GM12878 (cell line): ENCODE data around the gene LAMA5. TPM values are rescaled to one million over a fixed set of nuclear protein-coding genes. Genes with fewer than 3 reads are reported as not detected.

Experiments used
- ATAC-seq: fragments of 200-7000 bp; cut with Tn5 transposase; 3 replicates; pipeline ENCODE4 v1.9.1; 2020; ENCODE audit warnings: mild to moderate bottlenecking, moderate library complexity
- BruUV-seq: library from RNA; stranded (reverse); fragments of 400-500 nt; replicated peaks from 2 replicates; lab custom pipeline; 2021; lab: Mats Ljungman, UMichigan
- CTCF ChIA-PET: fragments of 300-600 bp; sonication (Branson Sonifier 250); formaldehyde crosslinking; extraction: SDS; loops from one replicate; lab custom pipeline; 2021; ENCODE audit warnings: inconsistent platforms; lab: Yijun Ruan, JAX
- POLR2A ChIA-PET: fragments of 350-600 bp; formaldehyde crosslinking; extraction: SDS; loops from one replicate; lab custom pipeline; 2021; ENCODE audit warnings: inconsistent platforms; lab: Charles Lee
- RAD21 ChIA-PET: fragments of 300-600 bp; sonication (Branson Sonifier 250); formaldehyde crosslinking; loops from one replicate; lab custom pipeline; 2023; ENCODE audit warnings: antibody characterized with exemption; ENCODE audit not compliant: unreplicated experiment; lab: Charles Lee
- SMC1A ChIA-PET: fragments of 300-600 bp; sonication (Branson Sonifier 250); formaldehyde crosslinking; loops from one replicate; lab custom pipeline; 2023; ENCODE audit not compliant: unreplicated experiment, uncharacterized antibody; lab: Charles Lee
- DNase-seq: peaks from one replicate; pipeline ENCODE4 v3.0.0-alpha.2; 2011; ENCODE audit warnings: low read depth, low spot score
- FAIRE-seq: peaks from 3 replicates; lab custom pipeline; 2011; peaks lifted over from hg19 to GRCh38; lab: Jason Lieb, UNC
- H2AFZ ChIP-seq: 2 replicates; pipeline ENCODE4 v1.6.0; 2011; ENCODE audit warnings: low read depth, low read length, control low read depth; ENCODE audit not compliant: control insufficient read depth
- H3K27ac ChIP-seq: 2 replicates; pipeline ENCODE4 v1.5.1; 2011; ENCODE audit warnings: control low read depth; ENCODE audit not compliant: control insufficient read depth, insufficient read depth
- H3K27me3 ChIP-seq, 2 experiments: replicated peaks in 1 of 2; 2 replicates each; pipeline versions ENCODE4 v1.6.0 to v1.6.1; 2011; ENCODE audit warnings: low read length in 1 of 2; ENCODE audit not compliant: control insufficient read depth in 2 of 2, insufficient read depth in 2 of 2
- H3K36me3 ChIP-seq, 2 experiments: 2 replicates each; pipeline ENCODE4 v1.5.1; 2011; ENCODE audit warnings: low read length in 1 of 2; ENCODE audit not compliant: control insufficient read depth in 2 of 2, insufficient read depth in 2 of 2
- H3K4me1 ChIP-seq: 2 replicates; pipeline ENCODE4 v1.6.1; 2011; ENCODE audit warnings: mild to moderate bottlenecking, low read length, moderate library complexity, mixed read lengths; ENCODE audit not compliant: control insufficient read depth, insufficient read depth
- H3K4me2 ChIP-seq: 2 replicates; pipeline ENCODE4 v1.6.0; 2011; ENCODE audit warnings: control low read depth; ENCODE audit not compliant: control insufficient read depth, insufficient read depth
- H3K4me3 ChIP-seq: fragments of 200-600 bp; sonication (generic); 2 replicates; pipeline ENCODE4 v1.5.1; 2016
- H3K79me2 ChIP-seq: 2 replicates; pipeline ENCODE4 v1.6.0; 2011; ENCODE audit warnings: low read length; ENCODE audit not compliant: control insufficient read depth, insufficient read depth
- H3K9ac ChIP-seq: 2 replicates; pipeline ENCODE4 v1.8.0; 2011; ENCODE audit warnings: low read length, control low read depth, mixed read lengths; ENCODE audit not compliant: control insufficient read depth, insufficient read depth
- H3K9me3 ChIP-seq: replicated peaks from 3 replicates; pipeline ENCODE4 v1.5.1; 2011; ENCODE audit warnings: mild to moderate bottlenecking, low read length; ENCODE audit not compliant: control insufficient read depth, insufficient read depth
- H4K20me1 ChIP-seq: 2 replicates; pipeline ENCODE4 v1.6.0; 2011; ENCODE audit not compliant: control insufficient read depth, insufficient read depth
- CBFB ChIP-seq: IDR thresholded peaks from 2 replicates; pipeline ENCODE4 v1.6.1; 2016; ENCODE audit warnings: antibody characterized with exemption, low read depth
- EZH2 ChIP-seq: IDR thresholded peaks from 2 replicates; pipeline ENCODE4 v1.6.1; 2012; ENCODE audit warnings: low read depth, mild to moderate bottlenecking, control low read depth, inconsistent platforms, low read length, borderline replicate concordance; ENCODE audit not compliant: control insufficient read depth
- KDM1A ChIP-seq: fragments of 200-600 bp; sonication (generic); IDR thresholded peaks from 2 replicates; pipeline ENCODE4 v1.6.1; 2016; ENCODE audit warnings: borderline replicate concordance
- KLF5 ChIP-seq: fragments of 450-650 bp; IDR thresholded peaks from 2 replicates; pipeline ENCODE4 v1.6.1; 2014; ENCODE audit warnings: mild to moderate bottlenecking; ENCODE audit not compliant: partially characterized antibody
- NBN ChIP-seq: fragments of 450-650 bp; IDR thresholded peaks from 2 replicates; pipeline ENCODE4 v1.6.1; 2016
- POLR2A ChIP-seq: IDR thresholded peaks from 2 replicates; pipeline ENCODE4 v1.6.1; 2011; ENCODE audit warnings: low read depth, mild to moderate bottlenecking, low read length
- TCF12 ChIP-seq: IDR thresholded peaks from 2 replicates; pipeline ENCODE4 v1.6.1; 2011; ENCODE audit warnings: low read depth, mild to moderate bottlenecking, low read length
- WGBS: methylation state at CpG from one replicate; pipeline ENCODE4 v1.1.6; 2016; ENCODE audit warnings: low lambda C conversion rate; ENCODE audit not compliant: insufficient replicate concordance, insufficient coverage; ENCODE audit errors: missing lambda C conversion rate; 5-methylcytosine and 5-hydroxymethylcytosine counted together
- in situ Hi-C: fragments of 300-500 bp; cut with MboI; formaldehyde crosslinking; loops from 9 replicates; pipeline ENCODE4 v1.14.3; 2018; ENCODE audit warnings: mixed read lengths
- intact Hi-C: fragments of 100-400 bp; cut with micrococcal nuclease; formaldehyde crosslinking; loops from one replicate; pipeline ENCODE4 v1.14.2; 2022; ENCODE audit not compliant: unreplicated experiment
- polyA plus RNA-seq, 11 experiments: library from polyadenylated mRNA; depleted of rRNA in 4 of 11; unstranded in 6 of 11; stranded (reverse) in 5 of 11; fragments of >200 nt; fragmentation: Nextera tagmentation in 4 of 11; fragmentation: Illumina TruSeq in 1 of 11; extraction: Ambion mirVana in 4 of 11; extraction: Trizol in 1 of 11; gene quantifications; 1 replicate in 1 of 11; 2 replicates in 10 of 11; pipeline versions ENCODE4 v1.2.1 to v1.2.3, GENCODE V29; 2011 to 2016; ENCODE audit warnings: inconsistent platforms in 2 of 11, missing spikeins in 2 of 11, low read depth in 1 of 11
- total RNA-seq, 4 experiments: library from RNA; depleted of rRNA in 3 of 4; stranded (reverse); fragments of >200 nt in 3 of 4; fragmentation: Illumina TruSeq in 1 of 4; extraction: Trizol in 1 of 4; gene quantifications; 2 replicates each; pipeline versions ENCODE4 v1.2.1 to v1.2.3, GENCODE V29; 2013 to 2021
- TF ChIP-seq, protein P1 (sequence below): fragments of 450-650 bp; conservative IDR thresholded peaks from 2 replicates; pipeline ENCODE4 v1.6.1; 2017; ENCODE audit warnings: mild to moderate bottlenecking, moderate library complexity

LAMA5 gene
- total and polyA plus RNA-seq, 10 of the 15 experiments (the other 5 are each of a cell fraction or from before 2014, with no cell fraction given): 0.09 to 3.1 (median 1.6) TPM; not detected in 3

DNA sequence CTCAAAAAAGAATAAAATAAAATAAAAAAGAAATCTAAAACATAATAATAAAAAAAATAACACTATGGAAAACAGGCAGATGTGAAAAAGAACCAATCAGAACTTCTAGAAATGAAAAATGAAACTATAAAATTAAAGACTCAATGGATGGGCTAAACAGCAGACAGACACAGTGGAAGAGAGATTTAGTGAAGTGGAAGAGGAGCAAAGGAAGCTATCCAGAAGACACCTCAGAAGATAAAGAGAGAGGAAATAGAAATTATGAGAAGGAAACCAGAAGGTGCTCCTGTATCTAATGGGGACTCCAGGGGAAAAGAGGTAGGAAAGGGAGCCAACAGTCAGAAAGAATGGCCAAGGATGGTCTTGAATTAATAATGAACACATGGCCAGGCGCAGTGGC lies 18.5 kb downstream of the LAMA5 start:
- RAD21 ChIA-PET: no interaction called here
- ATAC-seq: no peak
- no peak for DNase-seq
- Histone ChIP-seq H3K4me1 (no peaks in the 10 kb centered on the region), H3K79me2 (no peaks in the 10 kb centered on the region), H3K4me3 (no peak overlapping the region), H3K27me3 (no peaks in the 10 kb centered on the region), H3K4me2 (no peak overlapping the region), H3K9me3 (no peaks in the 10 kb centered on the region; the same call in 2 of the 3 replicates), H3K27ac (no peak overlapping the region), H3K36me3 (no peaks in the 10 kb centered on the region; a peak in 1 of 4 replicates), H3K9ac (no peak overlapping the region), H2AFZ (no peak overlapping the region), H4K20me1 (no peaks in the 10 kb centered on the region)
- SMC1A ChIA-PET: no interaction called here
- 62% methylated on average over 1 of the region's 1 CpG for WGBS
- FAIRE-seq: no peak
- POLR2A ChIA-PET: no interaction called here
- no TSS peak for BruUV-seq
- intact Hi-C loops (no loop called here), in situ Hi-C loops (no loop called here)
- CTCF ChIA-PET: no interaction called here
- TF ChIP-seq CBFB (no peak), EZH2 (no peak), KDM1A (no peak)
- TF ChIP-seq, protein P1, sequence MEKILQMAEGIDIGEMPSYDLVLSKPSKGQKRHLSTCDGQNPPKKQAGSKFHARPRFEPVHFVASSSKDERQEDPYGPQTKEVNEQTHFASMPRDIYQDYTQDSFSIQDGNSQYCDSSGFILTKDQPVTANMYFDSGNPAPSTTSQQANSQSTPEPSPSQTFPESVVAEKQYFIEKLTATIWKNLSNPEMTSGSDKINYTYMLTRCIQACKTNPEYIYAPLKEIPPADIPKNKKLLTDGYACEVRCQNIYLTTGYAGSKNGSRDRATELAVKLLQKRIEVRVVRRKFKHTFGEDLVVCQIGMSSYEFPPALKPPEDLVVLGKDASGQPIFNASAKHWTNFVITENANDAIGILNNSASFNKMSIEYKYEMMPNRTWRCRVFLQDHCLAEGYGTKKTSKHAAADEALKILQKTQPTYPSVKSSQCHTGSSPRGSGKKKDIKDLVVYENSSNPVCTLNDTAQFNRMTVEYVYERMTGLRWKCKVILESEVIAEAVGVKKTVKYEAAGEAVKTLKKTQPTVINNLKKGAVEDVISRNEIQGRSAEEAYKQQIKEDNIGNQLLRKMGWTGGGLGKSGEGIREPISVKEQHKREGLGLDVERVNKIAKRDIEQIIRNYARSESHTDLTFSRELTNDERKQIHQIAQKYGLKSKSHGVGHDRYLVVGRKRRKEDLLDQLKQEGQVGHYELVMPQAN: no peak

GRCh38 chr20:62347445-62347844 lies 19.7 kb downstream of the LAMA5 start:
- no TSS peak for BruUV-seq
- in situ Hi-C loops: no loop called here
- ChIA-PET SMC1A (no interaction called here), RAD21 (no interaction called here), CTCF (no interaction called here), POLR2A (no interaction called here)
- Histone ChIP-seq H3K36me3 (no peaks in the 10 kb centered on the region; a peak in 1 of 4 replicates), H4K20me1 (no peaks in the 10 kb centered on the region), H3K9me3 (no peaks in the 10 kb centered on the region; the same call in 2 of the 3 replicates), H3K4me1 (no peaks in the 10 kb centered on the region), H2AFZ (no peak overlapping the region), H3K27ac (no peak overlapping the region), H3K4me2 (no peak overlapping the region)
- intact Hi-C loops: no loop called here
- no peak for ATAC-seq
- TF ChIP-seq POLR2A: no peak
- no peak for TF ChIP-seq TCF12
- no peak for TF ChIP-seq KLF5
- TF ChIP-seq NBN: no peak
- TF ChIP-seq, all 136 proteins: peak for 0
- H3K4me3 ChIP-seq: no peak overlapping the region
- FAIRE-seq (no peak), DNase-seq (no peak)
- WGBS: 46% methylated on average over 9 of the region's 9 CpGs
- no peaks in the 10 kb centered on the region for H3K27me3 ChIP-seq
- no peaks in the 10 kb centered on the region for H3K79me2 ChIP-seq
- no peak overlapping the region for H3K9ac ChIP-seq
